ENCODE results near the gene IDNK.

IDNK gene

DNA sequence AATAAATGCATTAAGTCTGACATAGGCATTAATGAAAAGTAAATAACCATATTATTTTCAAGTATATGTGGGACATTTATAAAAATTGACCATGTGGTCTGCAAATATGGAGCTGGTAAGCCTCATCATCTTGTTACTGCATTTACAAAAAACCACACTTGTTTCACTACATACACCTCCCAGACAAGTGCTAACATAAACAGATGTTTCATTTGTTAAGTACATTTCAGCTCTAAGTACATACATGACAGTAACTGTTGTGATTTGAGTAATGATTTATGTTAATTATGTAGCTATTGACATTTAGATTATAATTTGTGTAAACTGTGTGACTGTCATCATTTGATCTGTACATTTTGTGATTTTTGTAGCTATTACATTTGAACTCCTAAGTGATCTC lies 13.9 kb downstream of the IDNK start:
- no peaks in the 10 kb centered on the region for H3K27me3 ChIP-seq (replicated peaks; ENCODE audit: control insufficient read depth, insufficient read depth, low read length)
- TF ChIP-seq, protein P1, sequence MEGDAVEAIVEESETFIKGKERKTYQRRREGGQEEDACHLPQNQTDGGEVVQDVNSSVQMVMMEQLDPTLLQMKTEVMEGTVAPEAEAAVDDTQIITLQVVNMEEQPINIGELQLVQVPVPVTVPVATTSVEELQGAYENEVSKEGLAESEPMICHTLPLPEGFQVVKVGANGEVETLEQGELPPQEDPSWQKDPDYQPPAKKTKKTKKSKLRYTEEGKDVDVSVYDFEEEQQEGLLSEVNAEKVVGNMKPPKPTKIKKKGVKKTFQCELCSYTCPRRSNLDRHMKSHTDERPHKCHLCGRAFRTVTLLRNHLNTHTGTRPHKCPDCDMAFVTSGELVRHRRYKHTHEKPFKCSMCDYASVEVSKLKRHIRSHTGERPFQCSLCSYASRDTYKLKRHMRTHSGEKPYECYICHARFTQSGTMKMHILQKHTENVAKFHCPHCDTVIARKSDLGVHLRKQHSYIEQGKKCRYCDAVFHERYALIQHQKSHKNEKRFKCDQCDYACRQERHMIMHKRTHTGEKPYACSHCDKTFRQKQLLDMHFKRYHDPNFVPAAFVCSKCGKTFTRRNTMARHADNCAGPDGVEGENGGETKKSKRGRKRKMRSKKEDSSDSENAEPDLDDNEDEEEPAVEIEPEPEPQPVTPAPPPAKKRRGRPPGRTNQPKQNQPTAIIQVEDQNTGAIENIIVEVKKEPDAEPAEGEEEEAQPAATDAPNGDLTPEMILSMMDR (IDR thresholded peaks at IDR 0.05; ENCODE audit: insufficient read depth, low read length, poor library complexity, severe bottlenecking) = no peak
- DNase-seq (ENCODE audit: extremely low read depth, insufficient read length) = no peak

DNA sequence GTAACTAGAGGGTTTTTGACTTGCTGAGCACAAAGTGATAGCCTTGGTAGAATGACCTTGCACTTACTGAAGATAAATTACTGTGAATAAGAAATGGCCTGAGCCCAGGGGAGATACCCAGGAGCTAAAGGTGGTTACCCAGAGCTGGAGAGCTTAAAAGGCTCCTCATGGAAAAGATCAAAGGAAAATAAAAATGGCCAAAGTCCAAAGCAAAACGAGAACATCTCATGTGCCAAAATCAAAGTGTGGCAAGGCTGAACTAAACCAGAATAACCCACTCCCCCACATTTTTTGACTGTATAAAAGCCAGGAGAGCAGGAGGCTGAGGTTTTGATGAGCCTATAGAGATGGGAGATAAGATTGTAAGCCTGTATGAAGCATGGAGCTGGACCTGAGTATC lies 14.4 kb downstream of the IDNK start:
- Histone ChIP-seq H3K36me3 (ENCODE audit: control insufficient read depth, insufficient read depth, low read length) (no peaks in the 10 kb centered on the region), H3K27me3 (replicated peaks; ENCODE audit: control insufficient read depth, insufficient read depth, low read length) (no peaks in the 10 kb centered on the region), H3K4me3 (replicated peaks; ENCODE audit: low read depth, low read length) (no peak overlapping the region)
- TF ChIP-seq, protein P1 (IDR thresholded peaks at IDR 0.05; ENCODE audit: insufficient read depth, low read length, poor library complexity, severe bottlenecking) = no peak
- DNase-seq (ENCODE audit: extremely low read depth, insufficient read length) = no peak

More for the DNA sequence above, 13.9 kb downstream of the IDNK start:
- Histone ChIP-seq H3K4me3 (replicated peaks; ENCODE audit: low read depth, low read length) (no peak overlapping the region), H3K36me3 (ENCODE audit: control insufficient read depth, insufficient read depth, low read length) (no peaks in the 10 kb centered on the region)

DNA sequence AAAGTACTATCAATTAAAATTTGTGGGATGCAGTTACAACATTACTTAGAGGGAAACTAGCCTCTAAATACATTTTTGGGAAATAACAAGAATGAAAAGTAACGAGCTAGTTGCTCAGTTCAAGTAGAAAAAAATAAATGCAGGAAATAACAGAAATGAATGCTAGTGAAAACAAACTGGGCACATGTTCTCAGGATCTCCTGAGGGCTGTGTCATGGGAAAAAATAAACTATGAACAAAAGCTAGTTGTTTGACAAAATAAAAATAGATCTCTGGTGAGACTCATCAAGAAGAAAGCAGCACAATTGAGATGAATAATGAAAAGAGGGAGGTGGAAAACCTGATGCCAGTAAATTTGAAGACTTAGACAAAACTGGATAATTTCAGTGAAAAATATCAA lies 16.3 kb downstream of the IDNK start:
- peaks cover 4% of the 10 kb centered on the region; the same call in 1 of the 2 replicates for H3K36me3 ChIP-seq (ENCODE audit: control insufficient read depth, insufficient read depth, low read length)
- H3K4me3 ChIP-seq (replicated peaks; ENCODE audit: low read depth, low read length) = no peak overlapping the region
- DNase-seq (ENCODE audit: extremely low read depth, insufficient read length) = no peak
- H3K27me3 ChIP-seq (replicated peaks; ENCODE audit: control insufficient read depth, insufficient read depth, low read length) = no peaks in the 10 kb centered on the region
- TF ChIP-seq, protein P1 (IDR thresholded peaks at IDR 0.05; ENCODE audit: insufficient read depth, low read length, poor library complexity, severe bottlenecking) = no peak

DNA sequence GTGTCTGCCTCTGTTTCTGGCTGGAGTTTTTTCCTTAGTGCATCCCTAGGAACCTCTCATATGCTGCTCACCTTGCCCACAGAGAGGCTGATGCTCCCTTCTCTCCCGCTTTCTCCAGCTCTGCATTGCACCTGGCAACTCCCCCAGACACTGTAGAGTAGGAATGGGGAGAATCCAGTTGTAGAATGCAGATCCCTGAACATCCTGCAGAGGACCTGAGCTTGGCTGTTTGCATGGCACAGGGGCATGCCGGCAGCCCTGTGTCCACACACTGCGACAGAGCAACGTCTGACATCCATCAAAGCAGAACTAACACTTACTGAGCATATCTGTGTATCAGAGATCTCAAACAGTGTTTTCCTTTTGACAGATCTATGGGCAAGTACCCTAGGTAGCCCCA lies 19.9 kb downstream of the IDNK start:
- no peak for DNase-seq (ENCODE audit: extremely low read depth, insufficient read length)
- no peak overlapping the region for H3K4me3 ChIP-seq (replicated peaks; ENCODE audit: low read depth, low read length)
- no peaks in the 10 kb centered on the region for H3K27me3 ChIP-seq (replicated peaks; ENCODE audit: control insufficient read depth, insufficient read depth, low read length)
- H3K36me3 ChIP-seq (ENCODE audit: control insufficient read depth, insufficient read depth, low read length) = peaks cover 4% of the 10 kb centered on the region; the same call in 1 of the 2 replicates
- TF ChIP-seq, protein P1 (IDR thresholded peaks at IDR 0.05; ENCODE audit: insufficient read depth, low read length, poor library complexity, severe bottlenecking) = no peak

DNA sequence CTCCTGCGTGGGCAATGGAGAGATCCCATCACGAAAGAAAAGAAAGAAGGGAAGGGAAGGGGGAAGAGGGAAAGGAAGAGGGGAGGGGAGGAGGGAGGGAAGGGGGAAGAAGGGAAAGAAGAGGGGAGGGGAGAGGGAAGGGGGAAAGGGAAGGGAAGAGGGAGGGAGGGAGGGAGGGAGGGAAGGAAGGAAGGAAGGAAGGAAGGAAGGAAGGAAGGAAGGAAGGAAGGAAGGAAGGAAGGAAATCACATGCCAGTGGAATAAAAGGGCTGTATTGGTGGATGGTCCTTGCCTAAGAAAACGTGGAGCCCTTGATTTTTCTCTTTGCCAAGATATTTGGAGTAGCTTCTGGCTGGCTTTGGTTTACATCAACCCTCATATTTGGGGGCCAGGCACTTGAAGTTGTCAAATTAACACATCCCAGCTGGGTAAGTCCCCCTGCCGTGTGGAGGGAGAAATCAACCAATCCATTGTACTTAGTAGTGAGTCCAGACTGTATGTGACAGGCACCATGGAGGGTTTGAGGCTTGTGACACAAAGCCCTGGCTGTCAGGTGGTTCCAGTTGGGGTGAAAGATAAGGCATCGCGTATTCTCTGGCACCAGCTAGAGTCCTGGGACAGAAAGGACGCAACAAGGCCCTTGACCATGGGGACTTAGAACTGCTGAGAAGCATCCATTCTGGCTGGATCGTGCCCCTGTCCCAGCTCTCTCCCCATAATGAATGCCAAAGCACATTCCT lies 23.7 kb downstream of the IDNK start:
- H3K36me3 ChIP-seq (ENCODE audit: control insufficient read depth, insufficient read depth, low read length) = peaks cover 6% of the 10 kb centered on the region
- H3K4me3 ChIP-seq (replicated peaks; ENCODE audit: low read depth, low read length) = no peak overlapping the region
- DNase-seq (ENCODE audit: extremely low read depth, insufficient read length) = no peak
- H3K27me3 ChIP-seq (replicated peaks; ENCODE audit: control insufficient read depth, insufficient read depth, low read length) = no peaks in the 10 kb centered on the region
- TF ChIP-seq, protein P1 (IDR thresholded peaks at IDR 0.05; ENCODE audit: insufficient read depth, low read length, poor library complexity, severe bottlenecking) = no peak

All from GM06990 (cell line).